KMS-11 (cell line): ENCODE results near the gene HIPK4.

ENCODE experiments used
- H2AFZ ChIP-seq: fragments of 200-600 bp; sonication (generic); 2 replicates; pipeline ENCODE4 v1.6.1; 2016; ENCODE audit warnings: antibody characterized with exemption, mixed run types, low read depth
- H3K27ac ChIP-seq: fragments of 200-600 bp; sonication (generic); 2 replicates; pipeline ENCODE4 v1.6.1; 2016; ENCODE audit warnings: mild to moderate bottlenecking, mixed run types
- H3K27me3 ChIP-seq: fragments of 200-600 bp; sonication (generic); 2 replicates; pipeline ENCODE4 v1.6.1; 2017; ENCODE audit warnings: mild to moderate bottlenecking, low read depth, mixed run types, moderate library complexity; ENCODE audit not compliant: insufficient read depth
- H3K36me3 ChIP-seq: fragments of 200-600 bp; sonication (generic); 2 replicates; pipeline ENCODE4 v1.6.1; 2017; ENCODE audit warnings: mild to moderate bottlenecking, mixed run types; ENCODE audit not compliant: insufficient read depth
- H3K4me1 ChIP-seq: fragments of 200-600 bp; sonication (generic); 2 replicates; pipeline ENCODE4 v1.6.1; 2016; ENCODE audit warnings: mild to moderate bottlenecking, low read depth, mixed run types; ENCODE audit not compliant: poor library complexity, severe bottlenecking
- H3K4me2 ChIP-seq: fragments of 200-600 bp; sonication (generic); 2 replicates; pipeline ENCODE4 v1.7.0; 2016; ENCODE audit warnings: mild to moderate bottlenecking, mixed run types
- H3K4me3 ChIP-seq: fragments of 200-600 bp; sonication (generic); IDR thresholded peaks from 2 replicates; pipeline ENCODE4 v1.6.1; 2017; ENCODE audit warnings: low read depth, low read length, mixed read lengths; ENCODE audit not compliant: insufficient read depth
- H3K79me2 ChIP-seq: fragments of 200-600 bp; sonication (generic); 2 replicates; pipeline ENCODE4 v1.6.1; 2016; ENCODE audit warnings: low read depth, mixed run types; ENCODE audit not compliant: insufficient read depth
- H3K9ac ChIP-seq: fragments of 200-600 bp; sonication (generic); 2 replicates; pipeline ENCODE4 v1.6.1; 2016; ENCODE audit warnings: mild to moderate bottlenecking, mixed run types
- H4K20me1 ChIP-seq: fragments of 200-600 bp; sonication (generic); 2 replicates; pipeline ENCODE4 v1.6.1; 2016; ENCODE audit warnings: mild to moderate bottlenecking, mixed run types; ENCODE audit not compliant: insufficient read depth
- TF ChIP-seq, protein P1 (sequence below): fragments of 200-600 bp; sonication (generic); conservative IDR thresholded peaks from 2 replicates; pipeline ENCODE4 v1.6.1; 2017; ENCODE audit warnings: low read depth, mild to moderate bottlenecking, antibody characterized with exemption, low read length, moderate library complexity, mixed read lengths

Gene HIPK4

DNA sequence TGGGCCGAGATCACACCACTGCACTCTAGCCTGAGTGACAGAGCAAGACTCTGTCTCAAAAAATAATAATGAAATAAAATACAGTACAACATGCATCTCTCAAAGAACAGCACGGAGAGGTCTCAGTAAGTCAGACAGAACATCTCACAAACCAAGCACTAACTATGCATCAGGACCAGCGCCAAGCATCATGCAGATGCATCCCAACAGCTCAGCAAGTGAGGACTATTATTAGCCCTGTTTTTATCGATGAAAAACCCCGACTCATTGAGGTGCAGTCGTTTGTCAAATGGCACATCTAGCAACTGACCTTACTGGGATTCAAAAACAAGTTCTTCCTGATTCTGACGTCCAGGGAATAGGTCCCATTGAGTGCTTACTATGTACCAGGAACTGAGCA, 45.6 kb downstream of the HIPK4 start:
- Histone ChIP-seq H2AFZ (no peak overlapping the region), H3K9ac (no peak overlapping the region), H3K36me3 (no peaks in the 10 kb centered on the region), H3K27me3 (no peaks in the 10 kb centered on the region), H4K20me1 (no peaks in the 10 kb centered on the region), H3K4me3 (no peak overlapping the region), H3K4me2 (no peak overlapping the region), H3K79me2 (peaks cover 19% of the 10 kb centered on the region; the same call in 1 of the 2 replicates), H3K4me1 (peaks cover 9% of the 10 kb centered on the region), H3K27ac (no peak overlapping the region)
- TF ChIP-seq, protein P1, sequence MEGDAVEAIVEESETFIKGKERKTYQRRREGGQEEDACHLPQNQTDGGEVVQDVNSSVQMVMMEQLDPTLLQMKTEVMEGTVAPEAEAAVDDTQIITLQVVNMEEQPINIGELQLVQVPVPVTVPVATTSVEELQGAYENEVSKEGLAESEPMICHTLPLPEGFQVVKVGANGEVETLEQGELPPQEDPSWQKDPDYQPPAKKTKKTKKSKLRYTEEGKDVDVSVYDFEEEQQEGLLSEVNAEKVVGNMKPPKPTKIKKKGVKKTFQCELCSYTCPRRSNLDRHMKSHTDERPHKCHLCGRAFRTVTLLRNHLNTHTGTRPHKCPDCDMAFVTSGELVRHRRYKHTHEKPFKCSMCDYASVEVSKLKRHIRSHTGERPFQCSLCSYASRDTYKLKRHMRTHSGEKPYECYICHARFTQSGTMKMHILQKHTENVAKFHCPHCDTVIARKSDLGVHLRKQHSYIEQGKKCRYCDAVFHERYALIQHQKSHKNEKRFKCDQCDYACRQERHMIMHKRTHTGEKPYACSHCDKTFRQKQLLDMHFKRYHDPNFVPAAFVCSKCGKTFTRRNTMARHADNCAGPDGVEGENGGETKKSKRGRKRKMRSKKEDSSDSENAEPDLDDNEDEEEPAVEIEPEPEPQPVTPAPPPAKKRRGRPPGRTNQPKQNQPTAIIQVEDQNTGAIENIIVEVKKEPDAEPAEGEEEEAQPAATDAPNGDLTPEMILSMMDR, result no peak

- Histone ChIP-seq H3K27me3 (no peaks in the 10 kb centered on the region), H3K36me3 (no peaks in the 10 kb centered on the region), H3K9ac (no peak overlapping the region), H3K4me3 (no peak overlapping the region), H3K79me2 (peaks cover 17% of the 10 kb centered on the region; the same call in 1 of the 2 replicates), H3K4me2 (no peak overlapping the region), H3K27ac (no peak overlapping the region), H2AFZ (no peak overlapping the region), H3K4me1 (peaks cover 6% of the 10 kb centered on the region), H4K20me1 (no peaks in the 10 kb centered on the region)
- TF ChIP-seq, protein P1, result no peak
These were observed 47.2 kb downstream of the HIPK4 start for GRCh38 chr19:40342644-40343311.

GRCh38 chr19:40341601-40342482, 48.1 kb downstream of the HIPK4 start:
- Histone ChIP-seq H3K4me3 (no peak overlapping the region), H3K27ac (no peak overlapping the region), H4K20me1 (no peaks in the 10 kb centered on the region), H2AFZ (no peak overlapping the region), H3K9ac (no peak overlapping the region), H3K27me3 (no peaks in the 10 kb centered on the region), H3K36me3 (no peaks in the 10 kb centered on the region), H3K79me2 (peaks cover 7% of the 10 kb centered on the region; the same call in 1 of the 2 replicates), H3K4me1 (no peaks in the 10 kb centered on the region), H3K4me2 (no peak overlapping the region)
- TF ChIP-seq, protein P1, result no peak

GRCh38 chr19:40339018-40339728, 50.8 kb downstream of the HIPK4 start:
- no peaks in the 10 kb centered on the region for H3K36me3 ChIP-seq
- H3K27me3 ChIP-seq, result no peaks in the 10 kb centered on the region
- no peaks in the 10 kb centered on the region for H3K79me2 ChIP-seq
- no peak overlapping the region for H3K27ac ChIP-seq
- no peak overlapping the region for H2AFZ ChIP-seq
- no peaks in the 10 kb centered on the region for H4K20me1 ChIP-seq
- H3K4me3 ChIP-seq, result no peak overlapping the region
- H3K9ac ChIP-seq, result no peak overlapping the region
- TF ChIP-seq, protein P1, result no peak
- H3K4me1 ChIP-seq, result no peaks in the 10 kb centered on the region
- no peak overlapping the region for H3K4me2 ChIP-seq
